GM18526 (cell line): Measurements from ENCODE around the gene BTAF1.

Experiments
- POLR2A ChIP-seq: IDR thresholded peaks from 3 replicates; pipeline ENCODE4 v1.6.1; 2011; ENCODE audit not compliant: insufficient read length; ENCODE audit errors: extremely low read depth

Gene BTAF1

GRCh38 chr10:91939653-91940052 is 16.1 kb downstream of the BTAF1 start:
- no peak for TF ChIP-seq POLR2A

DNA sequence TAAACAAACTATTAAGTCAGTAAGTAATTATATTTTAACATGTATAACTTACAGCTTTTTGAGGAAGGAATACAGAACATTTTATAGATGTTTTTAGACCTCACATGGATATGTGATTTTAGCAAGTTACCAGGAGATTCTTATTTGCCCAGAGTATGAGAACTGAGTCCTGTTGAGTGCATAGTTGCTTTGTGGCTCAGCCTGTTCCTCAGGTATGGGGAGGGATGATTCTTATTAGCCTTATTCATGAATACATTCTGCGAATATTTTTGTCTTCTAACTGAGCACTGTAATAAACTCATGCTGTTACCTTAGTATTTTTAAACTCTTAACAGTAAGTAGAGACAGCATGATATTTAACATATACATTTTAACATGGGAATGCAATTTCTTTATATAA is 17.9 kb downstream of the BTAF1 start:
- TF ChIP-seq POLR2A: no peak

- no peak for TF ChIP-seq POLR2A
Measured at GRCh38 chr10:91944880-91945630, 21.5 kb downstream of the BTAF1 start.

GRCh38 chr10:91953600-91954160 is 30.1 kb downstream of the BTAF1 start:
- TF ChIP-seq POLR2A: no peak

GRCh38 chr10:91955114-91955513 is 31.5 kb downstream of the BTAF1 start:
- no peak for TF ChIP-seq POLR2A

GRCh38 chr10:91957091-91957490 is 33.5 kb downstream of the BTAF1 start:
- no peak for TF ChIP-seq POLR2A

GRCh38 chr10:91969297-91969696 is 45.7 kb downstream of the BTAF1 start:
- TF ChIP-seq POLR2A: no peak

- no peak for TF ChIP-seq POLR2A
Measured at GRCh38 chr10:91974960-91975359, 51.4 kb downstream of the BTAF1 start.

- TF ChIP-seq POLR2A: no peak
Measured at GRCh38 chr10:91975438-91975837, 51.9 kb downstream of the BTAF1 start.

DNA sequence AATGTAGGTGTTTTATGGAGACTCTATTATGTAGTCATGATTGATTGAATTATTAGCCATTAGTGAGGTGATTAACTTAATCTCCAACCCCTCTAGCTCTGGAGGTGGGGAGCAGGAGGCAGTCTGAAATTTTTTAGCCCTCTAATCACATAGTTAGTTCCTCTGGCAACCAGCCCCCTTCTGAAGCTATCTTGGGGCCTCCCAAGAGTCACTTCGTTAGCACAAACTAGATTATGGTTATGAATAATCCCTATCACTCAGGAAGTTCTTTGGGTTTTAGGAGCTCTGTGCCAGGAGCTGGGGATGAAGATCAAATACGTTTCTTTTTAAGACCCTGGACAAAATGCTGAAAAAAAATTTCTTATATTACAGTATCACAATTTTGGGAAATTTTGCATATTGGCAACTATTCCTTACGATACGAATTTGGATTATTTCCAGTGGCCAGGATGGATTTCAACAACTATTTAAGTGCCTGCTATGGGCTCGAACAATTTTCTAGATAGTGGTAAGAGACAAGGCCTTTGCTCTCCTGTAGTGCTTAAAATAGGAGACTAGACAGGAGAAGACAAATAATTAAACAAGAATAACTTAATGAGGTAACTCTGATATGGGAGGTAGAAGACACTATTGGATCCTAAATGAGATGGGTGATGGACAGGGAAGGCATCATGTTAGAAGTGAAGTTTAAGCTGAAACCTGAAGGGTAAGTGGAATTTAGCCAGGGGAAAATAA is 52.9 kb downstream of the BTAF1 start:
- TF ChIP-seq POLR2A: no peak

DNA sequence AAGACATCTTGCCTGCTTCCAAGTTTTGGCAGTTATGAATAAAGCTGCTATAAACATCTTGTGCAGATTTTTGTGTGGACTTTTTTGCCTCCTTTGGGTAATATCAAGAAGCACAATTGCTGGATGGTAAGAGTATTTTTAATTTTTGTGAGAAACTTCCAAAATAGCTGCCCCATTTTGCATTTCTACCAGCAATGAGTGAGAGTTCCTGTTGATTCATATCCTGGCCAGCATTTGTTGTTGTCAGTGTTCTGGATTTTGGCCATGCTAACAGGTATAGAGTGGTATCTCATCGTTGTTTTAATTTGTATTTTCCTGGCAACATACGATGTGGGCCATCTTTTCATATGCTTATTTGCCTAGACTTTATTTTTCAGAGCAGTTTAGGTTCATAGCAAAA is 53.9 kb downstream of the BTAF1 start:
- TF ChIP-seq POLR2A: no peak

- TF ChIP-seq POLR2A: no peak
Measured at GRCh38 chr10:91978585-91978984, 55.0 kb downstream of the BTAF1 start.

DNA sequence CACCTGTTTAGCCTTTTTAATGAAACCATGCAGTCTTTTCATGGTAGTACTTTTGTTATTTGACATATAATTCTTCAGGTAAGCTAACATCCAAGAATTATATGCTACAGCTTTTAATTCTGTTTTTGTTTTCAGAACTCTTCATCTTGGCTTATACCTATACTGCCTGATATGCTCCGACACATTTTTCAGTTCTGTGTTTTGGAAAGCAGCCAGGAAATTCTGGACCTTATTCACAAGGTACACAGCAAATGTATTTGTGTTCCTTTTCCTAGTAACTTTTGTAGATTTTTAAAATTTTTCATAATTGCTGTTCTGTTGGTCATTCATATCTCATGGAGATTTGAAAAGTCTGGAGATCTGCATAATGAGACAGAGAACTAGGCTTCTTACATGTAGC is 56.7 kb downstream of the BTAF1 start:
- TF ChIP-seq POLR2A: no peak

- TF ChIP-seq POLR2A: no peak
Measured at GRCh38 chr10:91983416-91983815, 59.8 kb downstream of the BTAF1 start.

GRCh38 chr10:91987397-91988037 is 63.9 kb downstream of the BTAF1 start:
- TF ChIP-seq POLR2A: no peak

DNA sequence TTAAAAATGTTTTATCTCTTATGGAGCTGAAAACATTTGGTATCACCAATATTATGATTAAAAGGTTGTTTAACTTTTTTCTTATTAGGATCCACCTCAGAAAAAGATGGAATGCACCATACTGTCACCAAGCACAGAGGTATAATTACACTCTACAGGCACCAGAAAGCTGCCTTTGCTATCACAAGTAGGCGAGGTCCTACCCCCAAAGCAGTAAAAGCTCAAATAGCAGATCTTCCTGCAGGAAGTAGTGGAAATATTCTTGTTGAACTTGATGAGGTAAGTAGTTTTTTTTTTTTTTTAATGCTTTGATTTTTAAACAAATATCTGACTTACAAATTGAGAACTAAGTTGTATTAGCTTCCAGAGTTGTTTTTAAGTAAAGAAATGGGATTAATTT is 68.5 kb downstream of the BTAF1 start:
- TF ChIP-seq POLR2A: no peak
